Natural killer cell treated with Interleukin-12 subunit alpha and Interleukin-12 subunit beta and Interleukin-15 and Interleukin-18, amount 100 ng/mL, for 72 hours (primary cell): ENCODE data around the gene RIMBP3B. TPM values are rescaled to one million over a fixed set of nuclear protein-coding genes. Genes with fewer than 3 reads are reported as not detected.
"Not testable (repeated sequence)": the region's sequence is repeated elsewhere in the genome, so short reads cannot be mapped to it uniquely, and the experiment has no call there.

ENCODE experiments used
- ATAC-seq, 2 donors: fragments of 150-1000 bp; cut with Tn5 transposase in 1 of 2; sonication (Bioruptor Pico), chemical (Tn5 transposase) in 1 of 2; 2 replicates each; pipeline ENCODE4 v1.10.0; 2021
- DNase-seq: peaks from one replicate; pipeline ENCODE4 v3.0.0; 2022; ENCODE audit warnings: low spot score
- H3K27ac Mint-ChIP-seq, 2 donors: 1 replicate in 1 of 2; 2 replicates in 1 of 2; pipeline ENCODE4 v1.8.0; 2022; ENCODE audit warnings: mixed read lengths in 2 of 2, mild to moderate bottlenecking in 1 of 2, moderate library complexity in 1 of 2
- H3K27me3 Mint-ChIP-seq, 2 donors: 1 replicate in 1 of 2; 2 replicates in 1 of 2; pipeline ENCODE4 v1.8.0; 2022; ENCODE audit warnings: mixed read lengths in 2 of 2
- H3K36me3 Mint-ChIP-seq: one replicate; pipeline ENCODE4 v1.8.0; 2022; ENCODE audit warnings: mixed read lengths
- H3K4me1 Mint-ChIP-seq, 2 donors: 1 replicate in 1 of 2; 2 replicates in 1 of 2; pipeline ENCODE4 v1.8.0; 2022; ENCODE audit warnings: low read depth in 2 of 2, mixed read lengths in 2 of 2, mild to moderate bottlenecking in 1 of 2
- H3K4me3 Mint-ChIP-seq: one replicate; pipeline ENCODE4 v1.8.0; 2022; ENCODE audit warnings: mixed read lengths
- H3K9me3 Mint-ChIP-seq: 2 replicates; pipeline ENCODE4 v1.8.0; 2022; ENCODE audit warnings: mixed read lengths
- total RNA-seq, 2 donors: library from RNA; stranded (reverse); gene quantifications; one replicate each; pipeline ENCODE4 v1.2.3, GENCODE V29; 2022

The RIMBP3B gene
- total RNA-seq, 2 donors from 2014 or later = 0.14 to 1.4 TPM

GRCh38 chr22:21401197-21401969 lies 17.8 kb downstream of the RIMBP3B start:
- not testable (repeated sequence) for H3K4me1 Mint-ChIP-seq, H3K36me3 Mint-ChIP-seq, ATAC-seq, DNase-seq, H3K27me3 Mint-ChIP-seq, H3K27ac Mint-ChIP-seq, H3K9me3 Mint-ChIP-seq, H3K4me3 Mint-ChIP-seq

GRCh38 chr22:21402763-21403314 lies 19.3 kb downstream of the RIMBP3B start:
- H3K4me1 Mint-ChIP-seq, H3K36me3 Mint-ChIP-seq, H3K9me3 Mint-ChIP-seq, ATAC-seq, H3K27me3 Mint-ChIP-seq, H3K27ac Mint-ChIP-seq, H3K4me3 Mint-ChIP-seq: not testable (repeated sequence)
- peak; percentile 44 for DNase-seq

- not testable (repeated sequence) for H3K4me1 Mint-ChIP-seq, H3K27me3 Mint-ChIP-seq, H3K27ac Mint-ChIP-seq, H3K9me3 Mint-ChIP-seq, H3K4me3 Mint-ChIP-seq, H3K36me3 Mint-ChIP-seq, DNase-seq
- peak; percentile 24 to 44 for ATAC-seq
Observed at GRCh38 chr22:21407139-21407538, 23.6 kb downstream of the RIMBP3B start.

DNA sequence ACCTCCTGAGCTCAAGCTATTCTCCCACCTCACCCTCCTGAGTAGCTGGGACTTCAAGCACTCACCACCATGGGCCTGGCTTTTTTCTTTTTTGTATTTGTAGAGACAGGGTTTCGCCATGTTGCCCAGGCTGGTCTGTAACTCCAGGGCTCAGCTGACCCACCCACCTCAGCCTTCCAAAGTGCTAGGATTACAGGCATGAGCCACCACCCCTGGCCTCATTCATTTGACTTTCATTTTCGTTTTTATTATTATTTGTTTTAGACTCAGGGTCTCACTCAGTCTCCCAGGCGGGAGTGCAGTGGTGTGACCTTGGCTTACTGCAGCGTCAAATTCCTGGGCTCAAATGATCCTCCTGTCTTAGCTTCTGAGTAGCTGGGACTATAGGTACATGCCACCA lies 24.2 kb downstream of the RIMBP3B start:
- not testable (repeated sequence) for H3K27me3 Mint-ChIP-seq, H3K27ac Mint-ChIP-seq, DNase-seq, H3K36me3 Mint-ChIP-seq, H3K4me1 Mint-ChIP-seq, H3K4me3 Mint-ChIP-seq, H3K9me3 Mint-ChIP-seq
- ATAC-seq = peak in 1 of 2 donors; percentile 60

- not testable (repeated sequence) for H3K36me3 Mint-ChIP-seq, DNase-seq, H3K4me3 Mint-ChIP-seq
Observed at GRCh38 chr22:21416375-21416774, 32.8 kb downstream of the RIMBP3B start.

DNA sequence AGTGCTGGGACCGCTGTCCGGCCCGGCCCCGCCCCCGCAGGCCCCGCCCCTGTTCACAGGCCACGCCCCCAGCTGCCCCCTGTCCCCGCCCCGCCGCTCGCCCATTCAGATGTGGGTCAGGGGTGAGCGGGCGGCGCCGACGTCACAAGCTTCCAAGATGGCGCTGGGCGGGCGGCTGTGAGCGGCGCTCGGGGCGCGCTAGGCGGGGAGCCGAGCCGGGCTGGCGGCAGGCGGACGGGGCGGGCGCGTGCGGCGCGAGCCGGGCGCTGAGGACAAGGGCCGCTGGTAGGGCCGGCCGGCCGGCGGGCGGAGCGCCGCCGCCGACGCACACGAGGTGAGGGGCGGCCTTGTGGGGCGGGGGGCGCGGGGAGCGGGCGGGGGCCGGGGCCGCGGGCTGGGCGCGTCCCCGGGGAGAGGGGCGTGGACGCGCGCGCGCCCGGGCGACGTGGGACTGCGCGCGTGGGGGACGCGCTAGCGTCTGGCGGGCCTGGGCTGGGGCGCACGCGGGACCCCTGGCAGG lies 33.7 kb downstream of the RIMBP3B start, which contains the start of gene HIC2:
Gene HIC2 (plus strand): TSS at position 145 of the 520 bp plus-strand sequence. CDS start 25,461 bp downstream, outside the sequence.
- not testable (repeated sequence) for H3K36me3 Mint-ChIP-seq, H3K4me1 Mint-ChIP-seq, H3K4me3 Mint-ChIP-seq, H3K27ac Mint-ChIP-seq, H3K27me3 Mint-ChIP-seq, H3K9me3 Mint-ChIP-seq
- DNase-seq = peak; percentile 61
- peak; percentile 96 to 97 for ATAC-seq

More at GRCh38 chr22:21416375-21416774, 32.8 kb downstream of the RIMBP3B start:
- not testable (repeated sequence) for H3K27ac Mint-ChIP-seq, ATAC-seq, H3K9me3 Mint-ChIP-seq, H3K27me3 Mint-ChIP-seq, H3K4me1 Mint-ChIP-seq

DNA sequence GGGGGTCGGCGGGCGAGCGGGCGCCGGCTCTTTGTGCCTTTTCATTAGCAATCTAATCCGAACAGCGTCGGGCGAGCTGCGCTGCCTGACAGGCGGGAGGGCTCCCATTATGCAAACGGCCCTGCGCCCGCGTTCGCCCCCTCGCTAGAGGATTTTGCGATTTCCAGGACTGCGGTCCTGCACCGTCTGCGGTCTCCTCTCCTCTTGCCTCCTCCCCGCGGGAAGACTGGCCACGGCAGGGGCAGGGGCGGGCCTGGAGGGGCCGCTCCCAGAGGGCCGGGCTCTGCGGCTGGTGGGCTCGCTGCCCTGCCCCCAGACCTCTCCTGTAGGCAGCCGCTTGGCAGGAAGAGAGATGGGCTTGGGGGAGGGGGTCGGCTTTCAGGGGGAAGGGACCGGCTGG lies 34.3 kb downstream of the RIMBP3B start:
- not testable (repeated sequence) for H3K27ac Mint-ChIP-seq, H3K9me3 Mint-ChIP-seq, H3K4me3 Mint-ChIP-seq, H3K36me3 Mint-ChIP-seq, H3K4me1 Mint-ChIP-seq, H3K27me3 Mint-ChIP-seq
- ATAC-seq = peak; percentile 17 to 46
- DNase-seq = peak; percentile 61

DNA sequence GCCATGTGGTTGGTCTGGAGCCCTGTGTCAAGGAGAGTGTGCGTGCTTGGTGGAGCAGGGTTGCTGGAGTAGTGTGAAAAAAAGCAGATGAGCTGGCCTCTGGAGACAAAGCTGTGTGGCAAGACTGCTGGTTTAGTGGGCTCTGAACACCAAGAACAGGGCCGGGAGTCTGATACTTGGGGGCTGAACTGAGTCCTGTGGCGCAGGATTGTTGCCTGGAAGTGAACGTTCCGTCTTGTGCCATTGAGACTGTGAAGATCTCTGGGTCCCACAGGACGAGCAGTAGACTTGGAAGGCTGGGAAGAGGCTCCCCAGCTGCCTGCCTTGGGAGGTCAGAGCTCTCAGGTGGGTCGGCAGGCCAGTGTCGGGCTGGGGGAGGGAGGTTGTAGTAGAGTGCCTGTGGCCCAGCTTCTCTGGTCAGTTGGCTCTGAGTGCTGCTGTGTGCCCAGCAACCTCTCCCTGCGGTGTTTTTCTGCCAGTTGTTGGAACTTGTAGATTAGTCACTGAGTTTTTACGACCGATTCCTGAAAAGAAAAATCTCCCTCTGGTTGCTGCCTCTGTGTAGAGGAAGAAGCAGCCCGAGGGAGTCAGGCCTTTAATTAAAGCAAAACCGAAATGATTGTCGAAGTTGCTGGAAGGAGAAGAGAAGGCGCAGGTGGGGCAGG lies 35.6 kb downstream of the RIMBP3B start:
- H3K36me3 Mint-ChIP-seq, DNase-seq, H3K27ac Mint-ChIP-seq, H3K4me3 Mint-ChIP-seq, H3K9me3 Mint-ChIP-seq, H3K27me3 Mint-ChIP-seq, H3K4me1 Mint-ChIP-seq, ATAC-seq: not testable (repeated sequence)

DNA sequence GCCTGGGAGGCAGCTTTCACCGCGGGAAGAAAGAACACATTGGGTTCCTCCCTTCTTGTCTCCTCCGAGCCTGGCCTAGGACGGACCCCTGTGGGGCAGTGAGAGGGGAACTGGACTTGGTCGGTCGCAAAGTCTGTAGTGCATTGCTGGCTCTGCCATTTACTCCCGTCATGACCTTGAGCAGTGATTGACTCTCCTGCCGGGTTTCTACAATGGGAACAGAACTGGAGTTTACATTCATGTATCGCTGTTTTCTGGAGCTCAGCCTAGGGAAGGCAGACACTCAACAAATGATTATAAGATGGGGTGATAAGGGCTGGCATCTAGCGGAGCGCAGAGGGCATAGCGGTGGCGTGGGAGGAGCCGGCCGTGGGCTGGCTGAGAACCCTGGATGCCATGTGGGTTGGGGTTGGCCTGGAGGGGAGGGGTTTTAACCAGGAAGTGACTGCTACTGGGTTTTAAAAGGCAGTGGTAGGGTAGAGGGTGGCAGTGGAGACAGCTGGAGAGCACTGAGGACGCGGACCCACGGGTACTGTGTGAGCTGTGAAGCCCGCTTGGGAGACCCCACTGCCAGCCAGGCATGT lies 36.7 kb downstream of the RIMBP3B start:
- not testable (repeated sequence) for H3K9me3 Mint-ChIP-seq, H3K36me3 Mint-ChIP-seq, H3K4me3 Mint-ChIP-seq, H3K27me3 Mint-ChIP-seq, H3K4me1 Mint-ChIP-seq, H3K27ac Mint-ChIP-seq, DNase-seq
- peak; percentile 62 to 72 for ATAC-seq

- not testable (repeated sequence) for H3K9me3 Mint-ChIP-seq
Observed at GRCh38 chr22:21424084-21424709, 40.6 kb downstream of the RIMBP3B start.

GRCh38 chr22:21434378-21435233 lies 51.1 kb downstream of the RIMBP3B start:
- H3K36me3 Mint-ChIP-seq, H3K4me1 Mint-ChIP-seq, H3K27ac Mint-ChIP-seq, DNase-seq, H3K4me3 Mint-ChIP-seq, H3K27me3 Mint-ChIP-seq, H3K9me3 Mint-ChIP-seq: not testable (repeated sequence)
- ATAC-seq = peak; percentile 58 to 85

More at GRCh38 chr22:21424084-21424709, 40.6 kb downstream of the RIMBP3B start:
- H3K27ac Mint-ChIP-seq, ATAC-seq, H3K27me3 Mint-ChIP-seq, DNase-seq, H3K4me3 Mint-ChIP-seq, H3K36me3 Mint-ChIP-seq, H3K4me1 Mint-ChIP-seq: not testable (repeated sequence)

GRCh38 chr22:21435998-21436810 lies 52.7 kb downstream of the RIMBP3B start:
- H3K4me1 Mint-ChIP-seq, H3K36me3 Mint-ChIP-seq, DNase-seq, H3K27me3 Mint-ChIP-seq, ATAC-seq, H3K27ac Mint-ChIP-seq, H3K4me3 Mint-ChIP-seq, H3K9me3 Mint-ChIP-seq: not testable (repeated sequence)
